Activated CD4-positive, alpha-beta memory T cell treated with anti-CD3 and anti-CD28 coated beads, Interleukin-2, amount 10 ng/mL, durations not matched to agents 7 days and 5 days (primary cell): ENCODE measurements around the gene AQP1. TPM values are rescaled to one million over a fixed set of nuclear protein-coding genes. Genes with fewer than 3 reads are reported as not detected.

ENCODE experiments used
- CTCF ChIA-PET: fragments of 350-600 bp; sonication (Branson Sonifier 250); formaldehyde crosslinking; loops from one replicate; lab custom pipeline; 2021; ENCODE audit warnings: antibody characterized with exemption, inconsistent platforms; lab: Charles Lee
- POLR2A ChIA-PET: fragments of 350-600 bp; sonication (Branson Sonifier 250); formaldehyde crosslinking; loops from one replicate; lab custom pipeline; 2021; ENCODE audit warnings: antibody characterized with exemption; lab: Charles Lee
- DNase-seq: peaks from one replicate; pipeline ENCODE4 v3.0.0-alpha.2; 2020
- H3K27ac Mint-ChIP-seq: one replicate; pipeline ENCODE4 v1.8.0; 2021; ENCODE audit warnings: mild to moderate bottlenecking, mixed read lengths
- H3K27me3 Mint-ChIP-seq: one replicate; pipeline ENCODE4 v1.8.0; 2021; ENCODE audit warnings: mixed read lengths
- H3K36me3 Mint-ChIP-seq: one replicate; pipeline ENCODE4 v1.8.0; 2021; ENCODE audit warnings: low read depth, mixed read lengths
- H3K4me1 Mint-ChIP-seq: one replicate; pipeline ENCODE4 v1.8.0; 2021; ENCODE audit warnings: mixed read lengths
- H3K4me3 Mint-ChIP-seq: one replicate; pipeline ENCODE4 v1.8.0; 2021; ENCODE audit warnings: mild to moderate bottlenecking, mixed read lengths
- H3K9me3 Mint-ChIP-seq: one replicate; pipeline ENCODE4 v1.8.0; 2021; ENCODE audit warnings: mixed read lengths
- total RNA-seq, 2 experiments: library from RNA; stranded (reverse); gene quantifications; one replicate each; pipeline ENCODE4 v1.2.3, GENCODE V29; 2021

The AQP1 gene
- total RNA-seq, 2 experiments from 2014 or later, result 0.18 to 0.25 TPM

GRCh38 chr7:30904561-30904960 is 7.1 kb upstream of the AQP1 start:
- H3K36me3 Mint-ChIP-seq, result no peaks in the 10 kb centered on the region
- H3K27me3 Mint-ChIP-seq, result no peaks in the 10 kb centered on the region
- CTCF ChIA-PET, result no interaction called here
- H3K27ac Mint-ChIP-seq, result no peak overlapping the region
- H3K4me3 Mint-ChIP-seq, result no peak overlapping the region
- H3K4me1 Mint-ChIP-seq, result peaks cover 4% of the 10 kb centered on the region
- POLR2A ChIA-PET, result no interaction called here
- no peak for DNase-seq
- no peaks in the 10 kb centered on the region for H3K9me3 Mint-ChIP-seq

DNA sequence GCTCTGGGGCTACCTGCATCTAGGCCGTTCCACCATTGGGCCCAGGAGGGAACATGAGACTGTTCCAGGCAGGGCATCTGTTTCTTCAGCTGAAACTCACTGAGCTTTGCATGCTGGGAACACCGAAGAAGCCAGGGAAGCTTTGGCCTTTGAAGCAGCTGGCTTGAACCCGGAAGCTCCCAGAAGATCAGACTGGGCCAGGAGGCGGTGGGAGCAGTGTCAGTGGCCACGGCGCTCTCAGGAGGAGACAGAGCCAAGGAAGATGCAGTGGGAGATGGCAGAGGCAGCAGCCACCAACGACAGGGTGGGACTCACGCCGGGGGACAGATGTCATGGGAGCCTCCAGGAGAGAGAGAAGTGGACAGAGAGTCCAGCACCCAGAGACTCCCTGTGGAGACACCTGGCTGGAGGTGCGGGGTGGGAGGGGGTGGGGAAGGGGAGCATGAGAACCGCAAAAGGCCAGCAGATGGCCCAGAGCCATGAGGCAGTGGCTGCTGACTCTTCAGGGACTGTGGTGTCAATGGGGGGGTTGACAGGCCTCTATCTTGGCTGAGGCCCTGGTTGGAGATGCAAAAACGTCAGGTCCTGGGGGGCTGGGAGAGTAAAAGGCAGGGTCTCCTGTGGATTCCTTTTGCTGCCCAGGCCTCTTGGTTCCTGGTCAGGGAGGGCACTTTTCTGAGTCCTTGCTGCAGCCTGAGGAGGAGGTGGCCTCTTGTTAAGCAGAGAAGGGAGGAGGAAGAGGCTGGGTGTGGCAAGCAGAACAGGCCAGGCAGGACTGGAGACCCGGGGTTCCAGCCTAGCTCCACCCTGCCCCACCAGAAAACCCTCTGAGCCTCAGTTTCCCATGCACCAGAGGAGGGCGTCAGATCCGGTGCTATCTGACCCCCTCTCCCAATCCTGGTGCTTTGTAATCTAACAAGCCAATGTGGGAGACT is 6.3 kb upstream of the AQP1 start:
- CTCF ChIA-PET, result no interaction called here
- no peak for DNase-seq

GRCh38 chr7:30906014-30906413 is 5.6 kb upstream of the AQP1 start:
- H3K4me3 Mint-ChIP-seq, result no peak overlapping the region
- no peaks in the 10 kb centered on the region for H3K27me3 Mint-ChIP-seq
- H3K9me3 Mint-ChIP-seq, result no peaks in the 10 kb centered on the region

More for the DNA sequence above, 6.3 kb upstream of the AQP1 start:
- H3K27me3 Mint-ChIP-seq, result no peaks in the 10 kb centered on the region
- no peaks in the 10 kb centered on the region for H3K36me3 Mint-ChIP-seq
- H3K9me3 Mint-ChIP-seq, result no peaks in the 10 kb centered on the region
- POLR2A ChIA-PET, result no interaction called here
- H3K4me3 Mint-ChIP-seq, result no peak overlapping the region
- H3K4me1 Mint-ChIP-seq, result peaks cover 4% of the 10 kb centered on the region
- no peak overlapping the region for H3K27ac Mint-ChIP-seq

DNA sequence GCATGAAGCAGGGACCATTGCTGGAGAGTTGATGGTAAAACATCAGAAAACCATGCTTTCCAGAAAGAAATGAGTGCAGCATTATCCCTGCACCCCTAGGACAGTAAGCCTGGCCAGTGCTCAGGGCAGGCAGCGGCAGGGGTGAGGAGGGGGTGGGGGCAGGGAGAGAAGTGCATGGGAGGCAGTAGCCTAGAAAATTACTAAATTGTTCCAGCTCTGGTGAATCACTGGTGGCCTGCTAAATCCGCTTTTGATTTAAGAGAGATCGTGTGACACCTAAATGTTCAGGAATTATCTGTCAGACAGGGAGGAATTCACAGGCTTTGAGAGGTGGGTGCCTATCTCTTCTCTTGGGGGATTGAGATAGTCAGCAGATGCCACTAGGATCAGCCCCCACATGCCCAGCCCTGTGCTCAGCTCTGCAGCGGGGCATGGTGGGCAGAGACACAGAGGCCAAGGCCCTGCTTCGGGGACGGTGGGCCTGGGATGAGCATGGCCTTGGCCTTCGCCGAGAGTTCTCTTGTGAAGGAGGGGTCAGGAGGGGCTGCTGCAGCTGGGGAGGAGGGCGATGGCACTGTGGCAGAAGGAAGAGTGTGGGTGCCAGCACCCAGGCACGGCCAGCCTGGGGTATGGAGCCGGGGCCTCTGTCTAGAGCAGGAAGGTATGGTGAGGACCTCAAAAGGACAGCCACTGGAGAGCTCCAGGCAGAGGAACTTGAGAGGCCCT is 5.0 kb upstream of the AQP1 start:
- ChIA-PET CTCF (no interaction called here), POLR2A (no interaction called here)
- DNase-seq, result no peak
- no peak overlapping the region for H3K4me3 Mint-ChIP-seq
- no peak overlapping the region for H3K27ac Mint-ChIP-seq
- no peaks in the 10 kb centered on the region for H3K9me3 Mint-ChIP-seq
- peaks cover 1% of the 10 kb centered on the region for H3K4me1 Mint-ChIP-seq
- H3K36me3 Mint-ChIP-seq, result no peaks in the 10 kb centered on the region
- no peaks in the 10 kb centered on the region for H3K27me3 Mint-ChIP-seq

More at GRCh38 chr7:30906014-30906413, 5.6 kb upstream of the AQP1 start:
- H3K36me3 Mint-ChIP-seq, result no peaks in the 10 kb centered on the region
- peaks cover 4% of the 10 kb centered on the region for H3K4me1 Mint-ChIP-seq
- ChIA-PET CTCF (no interaction called here), POLR2A (no interaction called here)
- H3K27ac Mint-ChIP-seq, result no peak overlapping the region
- DNase-seq, result no peak

GRCh38 chr7:30907527-30908267 is 4.0 kb upstream of the AQP1 start:
- Mint-ChIP-seq H3K36me3 (no peaks in the 10 kb centered on the region), H3K27me3 (peaks cover 2% of the 10 kb centered on the region), H3K4me1 (no peaks in the 10 kb centered on the region), H3K27ac (no peak overlapping the region), H3K4me3 (no peak overlapping the region), H3K9me3 (no peaks in the 10 kb centered on the region)
- ChIA-PET POLR2A (no interaction called here), CTCF (no interaction called here)
- DNase-seq, result no peak

DNA sequence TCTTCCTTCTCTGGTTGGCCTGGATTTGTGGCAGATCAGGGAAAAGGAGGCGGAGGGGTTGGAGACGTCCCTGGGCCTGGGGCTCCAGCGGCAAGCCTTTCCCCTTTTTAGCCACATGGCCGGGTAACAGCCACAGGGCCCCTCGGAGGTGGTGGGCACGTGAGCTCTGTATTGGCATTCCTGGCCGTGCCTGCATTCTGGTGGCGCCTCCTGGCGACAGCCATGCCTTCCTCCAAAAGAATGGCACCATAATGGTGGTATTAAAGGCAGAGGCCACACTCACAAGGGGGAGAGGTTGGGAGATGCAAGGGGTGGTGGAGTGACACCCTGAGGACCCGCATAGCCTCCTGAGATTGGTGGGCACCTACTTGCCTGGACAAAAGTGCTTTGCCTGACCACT is 3.0 kb upstream of the AQP1 start:
- no peaks in the 10 kb centered on the region for H3K36me3 Mint-ChIP-seq
- H3K4me3 Mint-ChIP-seq, result no peak overlapping the region
- POLR2A ChIA-PET, result no interaction called here
- CTCF ChIA-PET, result no interaction called here
- H3K9me3 Mint-ChIP-seq, result no peaks in the 10 kb centered on the region
- no peak overlapping the region for H3K27ac Mint-ChIP-seq
- no peaks in the 10 kb centered on the region for H3K4me1 Mint-ChIP-seq
- H3K27me3 Mint-ChIP-seq, result peaks cover 2% of the 10 kb centered on the region
- DNase-seq, result no peak

DNA sequence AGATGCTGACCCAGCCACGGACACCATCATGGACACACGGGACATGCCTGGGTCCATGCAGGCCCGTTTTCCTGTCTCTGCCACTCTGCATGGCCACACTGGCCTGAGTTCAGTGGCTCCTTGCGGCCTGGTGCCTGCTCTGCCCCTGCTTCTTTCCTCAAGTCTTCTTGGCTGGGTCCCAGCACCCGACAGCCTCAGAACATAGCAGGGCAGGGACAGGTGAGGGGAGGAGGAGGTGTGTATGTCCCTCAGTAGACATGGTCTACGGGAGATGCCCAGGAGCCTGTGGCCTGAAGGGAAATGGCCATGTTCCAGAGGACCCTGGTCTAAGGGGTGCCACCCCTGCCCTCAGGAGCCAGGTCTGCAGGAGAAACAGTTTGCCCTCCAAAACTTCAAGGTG is 2.2 kb upstream of the AQP1 start:
- POLR2A ChIA-PET, result no interaction called here
- H3K27ac Mint-ChIP-seq, result no peak overlapping the region
- no peaks in the 10 kb centered on the region for H3K36me3 Mint-ChIP-seq
- DNase-seq, result no peak
- CTCF ChIA-PET, result no interaction called here
- no peaks in the 10 kb centered on the region for H3K9me3 Mint-ChIP-seq
- no peaks in the 10 kb centered on the region for H3K4me1 Mint-ChIP-seq
- no peak overlapping the region for H3K4me3 Mint-ChIP-seq
- peaks cover 2% of the 10 kb centered on the region for H3K27me3 Mint-ChIP-seq

GRCh38 chr7:30910411-30911073 is 1.1 kb upstream of the AQP1 start:
- H3K36me3 Mint-ChIP-seq, result no peaks in the 10 kb centered on the region
- H3K4me3 Mint-ChIP-seq, result no peak overlapping the region
- peaks cover 2% of the 10 kb centered on the region for H3K27me3 Mint-ChIP-seq
- ChIA-PET POLR2A (no interaction called here), CTCF (no interaction called here)
- peaks cover 2% of the 10 kb centered on the region for H3K4me1 Mint-ChIP-seq
- no peak overlapping the region for H3K27ac Mint-ChIP-seq
- H3K9me3 Mint-ChIP-seq, result no peaks in the 10 kb centered on the region
- no peak for DNase-seq

- ChIA-PET POLR2A (no interaction called here), CTCF (no interaction called here)
- Mint-ChIP-seq H3K27ac (no peak overlapping the region), H3K9me3 (no peaks in the 10 kb centered on the region), H3K27me3 (peaks cover 2% of the 10 kb centered on the region), H3K4me1 (peaks cover 2% of the 10 kb centered on the region), H3K36me3 (no peaks in the 10 kb centered on the region), H3K4me3 (no peak overlapping the region)
- DNase-seq, result no peak
Measured at GRCh38 chr7:30911133-30911532, 520 bp upstream of the AQP1 start.

DNA sequence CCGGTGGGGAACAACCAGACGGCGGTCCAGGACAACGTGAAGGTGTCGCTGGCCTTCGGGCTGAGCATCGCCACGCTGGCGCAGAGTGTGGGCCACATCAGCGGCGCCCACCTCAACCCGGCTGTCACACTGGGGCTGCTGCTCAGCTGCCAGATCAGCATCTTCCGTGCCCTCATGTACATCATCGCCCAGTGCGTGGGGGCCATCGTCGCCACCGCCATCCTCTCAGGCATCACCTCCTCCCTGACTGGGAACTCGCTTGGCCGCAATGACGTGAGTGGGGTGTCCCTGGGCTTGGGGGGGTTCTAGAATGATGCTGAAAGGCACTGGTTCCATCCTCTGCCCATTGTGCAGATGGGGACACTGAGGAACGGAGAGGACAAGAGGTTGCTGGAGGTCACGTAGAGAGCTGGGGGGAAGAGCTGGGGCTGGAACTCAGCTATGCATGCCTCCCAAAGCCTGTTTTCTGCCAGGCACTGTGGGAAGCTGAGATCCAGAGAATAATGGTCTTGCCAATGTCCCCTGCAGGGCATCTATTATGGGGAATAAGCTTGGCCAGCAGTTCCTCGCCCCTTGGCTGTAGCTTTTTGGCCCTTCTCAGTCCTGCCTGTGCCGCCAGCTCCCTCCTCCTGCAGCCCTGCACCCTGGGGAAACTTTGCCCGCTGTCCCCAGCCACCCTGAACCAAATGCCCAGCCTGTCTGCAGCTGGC is 523 bp downstream of the AQP1 start:
- ChIA-PET POLR2A (no interaction called here), CTCF (interaction anchor here (1.3 kb wide), 1 partner anchor 27 kb away, joined by 4 read pairs; no protein-coding TSS in a partner anchor)
- H3K36me3 Mint-ChIP-seq, result no peaks in the 10 kb centered on the region

DNA sequence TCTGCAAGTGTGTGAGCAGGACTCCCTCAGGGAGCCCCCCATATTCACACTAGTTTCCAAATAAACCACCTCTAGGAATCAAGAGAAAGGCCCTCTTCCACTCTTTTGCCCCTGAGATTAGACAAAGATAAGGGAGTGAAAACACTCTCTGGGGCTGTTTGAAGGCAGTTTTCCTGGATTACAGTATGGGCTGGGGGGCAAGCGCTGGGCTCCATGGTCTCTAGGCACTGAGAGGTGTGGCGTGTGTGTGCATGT is 1.0 kb downstream of the AQP1 start:
- CTCF ChIA-PET, result interaction anchor here (1.3 kb wide), 1 partner anchor 26 kb away, joined by 4 read pairs; no protein-coding TSS in a partner anchor
- Mint-ChIP-seq H3K27ac (no peak overlapping the region), H3K27me3 (peaks cover 2% of the 10 kb centered on the region), H3K36me3 (no peaks in the 10 kb centered on the region), H3K4me1 (peaks cover 2% of the 10 kb centered on the region), H3K9me3 (no peaks in the 10 kb centered on the region), H3K4me3 (no peak overlapping the region)
- DNase-seq, result no peak
- POLR2A ChIA-PET, result no interaction called here

More for the DNA sequence above, 523 bp downstream of the AQP1 start:
- H3K9me3 Mint-ChIP-seq, result no peaks in the 10 kb centered on the region
- no peak overlapping the region for H3K4me3 Mint-ChIP-seq
- peaks cover 2% of the 10 kb centered on the region for H3K4me1 Mint-ChIP-seq
- no peak for DNase-seq
- no peak overlapping the region for H3K27ac Mint-ChIP-seq
- peaks cover 2% of the 10 kb centered on the region for H3K27me3 Mint-ChIP-seq
